DMS153 treated with DMSO at 0.1 percent for 48 hours (cell line): ENCODE measurements around the gene MAB21L2.

Source experiments
- DNase-seq: peaks from one replicate; lab custom pipeline; 2025; ENCODE audit not compliant: unreplicated experiment; lab: John Stamatoyannopoulos, UW

MAB21L2 gene

GRCh38 chr4:150600812-150601445 is 19.0 kb downstream of the MAB21L2 start:
- DNase-seq = no peak

GRCh38 chr4:150609131-150609530 is 27.2 kb downstream of the MAB21L2 start:
- DNase-seq = no peak

- DNase-seq = no peak
Measured at GRCh38 chr4:150619042-150619441, 37.1 kb downstream of the MAB21L2 start.

- no peak for DNase-seq
Measured at GRCh38 chr4:150624055-150624454, 42.1 kb downstream of the MAB21L2 start.

- DNase-seq = no peak
Measured at GRCh38 chr4:150625033-150625432, 43.1 kb downstream of the MAB21L2 start.

GRCh38 chr4:150628073-150628472 is 46.1 kb downstream of the MAB21L2 start:
- no peak for DNase-seq

- DNase-seq = no peak
Measured at GRCh38 chr4:150632639-150633038, 50.7 kb downstream of the MAB21L2 start.
